GM20431 (cell line): ENCODE data around the gene CHD9.

ENCODE experiments used
- in situ Hi-C: fragments of 300-500 bp; cut with MseI, MboI; formaldehyde crosslinking; loops from one replicate; pipeline ENCODE4 v1.15.0; 2020; ENCODE audit warnings: low sequenced_read_pairs; ENCODE audit not compliant: unreplicated experiment

Gene CHD9

DNA sequence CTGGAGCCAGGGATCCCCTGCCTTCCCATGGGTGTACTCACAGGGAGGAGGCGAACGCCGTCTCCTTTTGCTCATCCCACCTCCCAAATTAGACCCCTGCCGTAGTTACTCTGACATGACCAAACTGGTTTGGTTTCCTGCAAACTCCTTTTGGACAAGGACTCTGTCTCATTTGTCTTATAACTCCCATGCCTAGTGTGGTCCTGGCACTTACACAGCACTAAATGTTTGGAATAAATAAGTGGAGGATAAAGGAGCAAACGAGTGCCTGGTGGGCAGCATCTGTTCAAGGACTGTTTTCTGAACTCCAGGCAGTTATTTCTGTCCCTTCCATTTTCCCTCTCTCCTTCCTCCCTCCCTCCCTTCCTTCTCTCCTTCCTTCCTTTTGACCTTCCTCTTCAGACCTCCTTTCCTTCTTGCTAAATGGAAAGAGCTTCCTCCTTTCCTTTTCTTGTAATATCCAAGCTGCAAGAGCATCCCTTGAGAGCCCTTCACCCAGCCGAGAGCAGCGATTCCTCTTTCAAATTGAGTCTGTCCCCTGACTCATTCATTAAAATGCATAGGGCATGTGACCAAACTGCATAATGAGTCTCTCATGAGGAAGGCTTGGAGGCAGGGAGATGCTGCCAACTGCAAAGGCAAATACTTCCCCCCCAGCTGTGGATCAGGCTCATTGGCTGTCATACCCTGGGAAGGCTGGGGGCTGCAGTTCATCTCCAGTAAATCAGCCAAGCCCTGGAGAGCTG, 36.8 kb downstream of the CHD9 start:
- in situ Hi-C loops: no loop called here

DNA sequence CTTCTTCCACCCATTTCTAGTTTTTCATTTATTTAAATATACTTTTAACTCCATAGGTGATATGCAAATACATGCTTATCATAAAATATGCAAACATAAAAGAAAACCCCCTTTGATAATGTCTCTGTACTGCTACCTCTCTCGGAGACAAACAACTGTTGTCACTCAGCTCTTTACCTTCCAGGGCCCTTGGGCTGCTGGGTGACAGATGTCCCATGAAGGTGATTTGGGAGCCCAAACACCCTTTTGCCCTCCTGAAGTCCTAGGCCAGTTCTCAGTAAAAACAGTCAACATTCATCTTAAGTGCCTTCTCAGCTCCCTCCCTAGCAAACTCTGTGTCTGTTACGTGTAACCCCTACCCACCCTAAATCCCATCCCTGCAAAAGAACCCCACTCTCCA, 37.5 kb downstream of the CHD9 start:
- in situ Hi-C loops: no loop called here

DNA sequence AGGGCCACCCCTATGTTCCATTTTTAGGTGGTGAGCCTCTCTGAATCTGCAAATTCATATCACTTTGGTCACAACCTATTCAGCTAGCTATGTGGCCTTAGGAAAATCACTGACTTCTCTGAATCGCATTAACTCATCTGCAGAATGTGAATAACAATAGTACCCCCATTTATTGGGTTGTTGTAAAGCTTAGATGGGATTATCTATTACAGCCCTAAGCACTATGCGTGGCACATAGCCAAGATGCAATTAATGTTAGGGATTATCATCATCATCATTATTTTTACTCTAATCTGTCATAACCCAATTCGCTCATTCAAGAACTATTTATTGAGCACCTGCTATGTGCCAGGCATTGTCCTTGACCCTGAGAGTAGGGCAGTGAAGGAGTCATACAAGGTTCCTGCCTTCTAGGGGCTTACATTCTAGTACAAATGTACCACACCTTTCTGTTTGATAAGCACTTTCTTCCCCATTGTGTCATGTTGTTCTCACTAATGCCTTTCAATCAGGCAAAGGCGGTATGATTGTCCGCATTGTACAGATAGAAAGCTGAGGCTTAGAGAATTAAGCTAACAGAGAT, 38.5 kb downstream of the CHD9 start:
- in situ Hi-C loops: no loop called here

DNA sequence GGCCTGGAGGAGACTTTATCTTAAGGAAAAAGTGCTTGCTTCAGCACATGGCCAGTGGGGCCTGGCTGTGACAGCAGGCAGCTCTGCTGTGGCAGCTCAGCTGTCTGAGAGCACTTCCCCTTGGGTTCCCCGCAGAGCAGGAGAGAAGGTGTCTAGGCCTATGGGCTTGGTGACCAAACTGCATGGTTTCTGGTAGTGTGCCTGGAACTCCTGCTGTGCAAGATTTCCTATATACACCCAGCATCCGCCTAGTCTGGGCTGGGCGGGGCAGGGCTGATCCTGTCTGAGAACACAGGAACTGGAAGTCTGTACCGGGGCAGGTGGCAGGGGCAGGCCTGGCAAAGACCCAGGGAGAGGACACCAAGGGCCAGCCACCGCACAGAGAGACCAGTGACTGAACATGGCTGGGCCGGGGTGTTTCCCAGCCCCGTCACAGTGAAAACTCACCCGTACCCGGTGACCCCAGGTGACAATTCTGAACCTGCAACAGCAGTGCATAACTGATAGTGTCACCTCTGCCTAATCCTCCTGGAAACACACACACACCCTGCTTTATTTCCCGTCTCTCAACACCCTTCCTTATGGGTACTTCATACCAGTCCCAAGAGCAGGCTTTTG, 39.3 kb downstream of the CHD9 start:
- in situ Hi-C loops: no loop called here

DNA sequence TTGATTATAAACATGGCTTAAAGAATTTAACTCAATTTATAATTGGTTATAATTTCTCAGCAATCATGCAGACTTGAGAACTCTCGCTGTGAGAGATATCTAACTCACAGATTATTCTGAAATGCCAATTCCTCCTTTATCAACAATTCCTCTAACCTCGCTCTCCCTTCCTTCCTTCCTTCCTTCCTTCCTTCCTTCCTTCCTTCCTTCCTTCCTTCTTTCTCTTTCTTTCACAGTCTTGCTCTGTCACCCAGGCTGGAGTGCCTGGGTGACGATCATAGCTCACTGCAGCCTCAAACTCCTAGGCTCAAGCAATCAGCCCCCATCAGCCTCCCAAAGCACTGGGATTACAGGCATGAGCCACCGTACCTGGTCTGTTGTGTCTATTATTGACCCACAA, 42.4 kb downstream of the CHD9 start:
- in situ Hi-C loops: no loop called here

DNA sequence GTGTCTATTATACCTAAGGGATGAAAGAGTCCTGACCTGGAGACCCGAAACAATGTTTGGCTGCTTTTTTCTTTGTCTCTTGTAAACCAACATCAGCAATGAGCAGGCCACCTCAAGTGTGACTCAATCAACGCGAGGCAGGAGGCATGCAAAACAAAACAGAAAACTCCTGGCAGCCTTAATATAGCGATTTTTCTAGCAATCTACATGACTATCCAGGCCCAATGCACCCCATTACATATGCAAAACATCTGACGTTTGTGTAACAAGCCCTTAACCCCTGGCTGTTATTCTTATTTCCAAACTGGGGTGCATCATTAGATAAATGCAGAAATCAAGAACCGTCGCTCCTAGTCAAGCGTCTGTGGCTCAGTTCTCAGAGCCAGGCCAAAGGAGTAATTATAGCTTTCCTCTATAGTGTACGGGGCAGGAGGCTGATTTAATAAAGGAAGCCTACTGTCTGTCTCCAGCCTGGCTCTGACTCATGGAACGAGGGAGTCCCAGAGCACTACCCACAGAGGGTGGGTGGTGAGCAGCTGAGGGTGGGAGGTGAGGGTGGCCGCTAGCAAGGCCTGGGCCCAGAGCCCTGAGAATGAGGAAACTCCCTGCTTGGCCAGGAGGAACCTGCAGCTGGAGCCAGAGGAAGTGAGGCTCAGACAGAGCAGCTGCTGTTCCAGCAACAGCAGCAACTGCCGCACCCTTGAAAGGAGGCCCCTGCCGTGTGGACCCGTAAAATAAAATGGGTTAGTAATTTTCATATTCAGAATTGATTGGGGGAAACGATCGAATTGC, 43.9 kb downstream of the CHD9 start:
- in situ Hi-C loops: no loop called here

DNA sequence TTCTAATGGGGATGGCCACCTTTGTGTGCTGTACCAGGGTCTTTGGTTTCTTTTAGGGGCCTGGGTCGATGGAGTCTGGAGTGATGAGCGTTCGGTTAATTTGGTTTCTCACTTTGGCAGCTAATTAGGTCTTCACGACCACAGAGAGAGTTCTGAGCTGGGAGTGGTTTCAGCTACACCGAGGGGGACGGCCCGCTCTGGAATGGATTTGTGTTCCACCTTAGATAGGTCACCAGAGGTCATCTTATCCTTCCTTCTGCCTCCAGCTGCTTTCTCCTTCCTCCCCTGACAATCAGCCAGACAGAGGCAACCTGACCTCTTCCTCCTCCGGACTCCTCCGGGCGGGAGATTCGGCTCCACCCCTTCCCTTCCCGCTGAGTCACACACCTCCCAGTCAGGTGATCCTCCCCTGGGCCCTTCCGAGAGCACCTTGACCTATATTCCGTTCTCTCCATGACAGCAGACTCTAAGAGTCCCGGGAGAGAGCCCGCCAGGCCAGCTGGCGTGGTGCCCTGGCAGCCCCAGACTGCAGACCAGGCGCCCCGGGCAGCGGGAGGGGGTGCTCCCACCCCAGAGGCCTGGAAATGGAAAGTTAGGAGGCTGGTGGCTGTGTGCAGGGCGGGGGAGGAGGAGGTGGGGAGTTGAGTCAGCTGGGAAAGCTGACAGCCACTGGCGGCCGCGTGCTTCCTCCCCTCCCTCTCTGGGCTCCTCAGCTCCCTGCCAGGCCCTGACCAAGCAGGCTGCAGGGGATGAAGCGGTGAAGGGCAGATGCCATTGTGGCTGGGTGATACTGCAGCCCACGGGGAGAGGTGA, 44.7 kb downstream of the CHD9 start:
- in situ Hi-C loops: no loop called here

DNA sequence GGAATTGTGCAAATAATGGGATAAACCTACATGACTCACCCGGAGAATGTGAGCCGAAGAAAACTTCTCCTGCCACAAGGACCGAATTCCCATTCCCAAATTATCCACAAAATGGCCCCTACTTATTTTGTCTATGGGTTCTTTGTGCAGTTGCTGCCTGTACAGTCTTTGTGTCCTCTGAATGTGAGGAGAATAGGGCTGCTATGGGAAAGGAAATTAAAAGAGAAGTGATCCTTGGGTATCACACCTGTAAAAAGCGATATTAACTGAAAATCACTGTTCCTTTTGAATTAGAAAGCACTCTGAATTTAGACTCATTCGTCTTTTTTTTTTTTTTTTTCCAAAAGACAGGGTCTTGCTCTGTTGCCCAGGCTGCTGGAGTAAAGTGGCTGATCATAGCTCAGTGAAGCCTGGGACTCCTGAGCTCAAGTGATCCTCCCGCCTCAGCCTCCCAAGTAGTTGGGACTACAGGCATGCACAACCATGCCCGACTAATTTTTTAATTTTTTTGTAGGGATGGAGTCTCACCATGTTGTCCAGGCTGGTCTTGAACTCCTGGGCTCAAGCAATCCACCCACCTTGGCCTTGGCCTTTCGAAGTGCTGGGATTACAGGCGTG, 45.4 kb downstream of the CHD9 start:
- in situ Hi-C loops: no loop called here

DNA sequence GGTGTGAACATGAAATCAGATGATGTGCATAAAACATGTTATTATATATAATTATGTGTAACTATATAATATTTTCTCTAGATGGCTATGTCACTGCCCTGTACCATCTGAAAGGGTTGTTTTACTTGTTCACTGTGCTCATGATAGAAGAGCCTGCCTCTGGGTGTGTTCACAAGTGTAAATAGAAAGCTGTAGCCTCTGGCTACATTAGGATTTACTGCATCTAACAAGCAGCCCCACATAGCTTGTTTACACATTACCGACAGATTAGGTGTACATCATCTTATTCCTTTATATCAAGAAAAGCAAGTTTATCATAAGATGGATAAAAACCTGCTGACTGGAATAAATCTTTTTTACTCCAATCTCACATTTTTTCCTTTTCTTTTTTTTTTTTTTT, 46.1 kb downstream of the CHD9 start:
- in situ Hi-C loops: no loop called here

DNA sequence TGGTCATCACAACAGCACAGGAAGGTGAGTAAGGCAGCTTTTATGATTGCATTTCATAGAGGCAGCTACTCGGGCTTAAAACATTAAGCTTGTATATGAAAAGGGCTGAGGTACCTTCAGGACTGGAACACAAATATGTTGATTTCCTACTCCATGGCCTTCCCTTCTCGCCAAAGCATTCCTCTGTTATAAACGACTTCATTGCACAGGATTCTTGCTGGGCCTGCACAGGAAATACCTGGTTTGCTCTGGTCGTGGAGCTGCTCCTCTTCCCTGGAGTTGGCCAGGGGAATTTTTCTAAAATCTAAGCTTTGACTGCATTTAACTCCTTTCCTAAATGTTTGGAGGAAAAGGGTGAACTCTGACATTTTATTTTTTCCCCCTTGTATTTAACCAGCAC, 49.0 kb downstream of the CHD9 start:
- in situ Hi-C loops: no loop called here

DNA sequence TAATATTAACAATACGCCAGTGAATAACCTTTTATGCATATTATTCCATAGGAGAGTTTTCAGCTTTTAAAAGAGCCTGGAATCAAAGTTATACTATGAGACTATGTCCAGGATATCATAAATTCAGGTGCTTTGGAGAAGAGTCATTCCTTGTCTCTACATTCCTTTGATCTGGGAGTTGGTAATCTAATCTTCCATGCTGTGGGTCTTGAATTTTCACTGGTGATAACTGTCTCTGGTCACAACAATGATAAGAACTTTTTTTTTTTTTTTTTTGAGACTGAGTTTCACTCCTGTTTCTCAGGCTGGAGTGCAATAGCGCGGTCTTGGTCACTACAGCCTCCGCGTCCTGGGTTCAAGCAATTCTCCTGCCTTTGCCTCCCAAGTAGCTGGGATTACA, 50.8 kb downstream of the CHD9 start:
- in situ Hi-C loops: no loop called here

DNA sequence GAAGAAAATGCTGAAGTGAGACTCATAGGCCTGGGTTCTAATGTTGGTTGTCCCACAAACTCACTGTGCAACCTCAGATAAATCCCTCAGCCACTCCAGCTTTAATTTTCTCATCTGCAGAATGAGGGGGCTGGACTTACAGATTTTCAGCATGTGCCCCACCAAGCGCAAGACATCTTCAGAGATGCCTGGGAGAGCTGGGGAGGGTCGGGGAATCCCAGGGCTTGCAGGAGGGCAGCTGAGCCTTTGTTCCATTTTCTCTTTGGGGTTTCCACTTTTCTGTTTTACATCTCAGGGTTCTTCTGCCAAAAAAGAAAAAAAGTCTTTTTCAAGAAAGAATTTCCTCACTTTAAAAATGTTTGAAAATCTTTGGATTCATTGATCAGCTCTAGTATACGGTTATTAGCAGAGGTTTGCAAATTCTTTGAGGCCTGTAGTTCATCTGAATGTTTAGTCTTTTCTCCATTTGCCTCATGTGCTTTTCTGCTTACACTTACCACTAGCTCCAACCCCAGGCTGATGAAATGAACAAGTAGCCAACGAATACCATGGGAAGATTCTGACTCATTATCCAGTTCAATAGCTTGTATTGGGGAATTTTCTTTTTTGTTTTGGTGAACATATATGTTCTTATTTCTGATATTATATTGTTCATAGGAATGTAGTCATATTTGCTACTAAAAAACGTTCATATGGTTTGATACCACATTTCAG, 56.4 kb downstream of the CHD9 start:
- in situ Hi-C loops: no loop called here

DNA sequence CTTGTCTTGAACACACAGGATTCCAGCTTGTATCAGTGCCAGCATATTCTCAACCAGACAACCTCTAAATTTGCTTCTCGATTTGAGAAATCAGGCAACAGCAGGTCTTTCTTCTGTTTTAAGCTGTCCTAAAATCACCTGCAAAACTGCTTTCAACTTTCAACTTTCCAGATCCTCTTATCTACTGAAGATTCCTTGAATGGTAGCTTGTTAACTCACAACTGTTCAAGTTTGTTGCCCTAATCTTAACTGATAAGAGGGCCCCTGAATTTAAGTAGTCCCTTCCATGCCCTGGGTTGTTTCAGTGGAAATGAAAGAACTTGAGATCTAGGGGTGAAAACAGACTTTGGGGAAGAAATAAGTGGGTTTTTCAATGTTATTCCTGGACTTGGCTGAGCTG, 57.2 kb downstream of the CHD9 start:
- in situ Hi-C loops: no loop called here

DNA sequence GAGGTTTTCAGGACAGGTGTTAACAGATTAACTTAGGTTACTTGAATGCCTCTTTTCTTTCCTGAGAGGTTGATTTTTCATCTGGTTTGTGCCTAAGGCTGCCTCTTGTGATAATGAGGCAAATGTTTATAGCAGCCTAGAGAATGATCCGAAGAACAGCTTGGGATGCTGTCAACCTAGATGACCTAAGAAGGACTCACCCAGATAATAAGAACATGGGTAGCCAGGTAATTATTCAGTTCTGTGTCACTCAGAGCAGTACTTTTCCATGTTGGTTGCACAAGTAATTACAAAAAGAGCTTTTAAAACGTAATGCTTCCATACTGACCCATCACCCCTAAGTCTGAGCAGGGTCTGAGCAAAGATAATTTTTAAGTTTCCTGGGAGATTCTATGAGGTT, 60.3 kb downstream of the CHD9 start:
- in situ Hi-C loops: no loop called here

DNA sequence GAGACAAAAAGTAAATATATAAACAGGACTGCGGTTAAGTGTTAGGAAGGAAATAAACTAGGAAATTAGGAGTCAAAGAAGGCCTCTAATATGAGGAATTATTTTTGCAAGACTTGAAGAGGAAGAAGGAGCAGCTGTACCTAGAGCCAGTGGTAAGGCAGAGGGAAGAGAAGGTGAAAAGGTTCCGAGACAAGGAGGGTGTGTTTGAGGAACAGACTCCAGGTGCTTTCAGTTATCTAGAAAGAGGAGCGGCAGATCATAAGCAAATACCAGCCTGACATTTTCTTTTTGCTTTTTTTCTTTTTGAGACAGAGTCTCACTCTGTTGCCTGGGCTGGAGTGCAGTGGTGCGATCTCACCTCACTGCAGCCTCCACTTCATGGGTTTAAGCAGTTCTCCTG, 61.0 kb downstream of the CHD9 start:
- in situ Hi-C loops: no loop called here

DNA sequence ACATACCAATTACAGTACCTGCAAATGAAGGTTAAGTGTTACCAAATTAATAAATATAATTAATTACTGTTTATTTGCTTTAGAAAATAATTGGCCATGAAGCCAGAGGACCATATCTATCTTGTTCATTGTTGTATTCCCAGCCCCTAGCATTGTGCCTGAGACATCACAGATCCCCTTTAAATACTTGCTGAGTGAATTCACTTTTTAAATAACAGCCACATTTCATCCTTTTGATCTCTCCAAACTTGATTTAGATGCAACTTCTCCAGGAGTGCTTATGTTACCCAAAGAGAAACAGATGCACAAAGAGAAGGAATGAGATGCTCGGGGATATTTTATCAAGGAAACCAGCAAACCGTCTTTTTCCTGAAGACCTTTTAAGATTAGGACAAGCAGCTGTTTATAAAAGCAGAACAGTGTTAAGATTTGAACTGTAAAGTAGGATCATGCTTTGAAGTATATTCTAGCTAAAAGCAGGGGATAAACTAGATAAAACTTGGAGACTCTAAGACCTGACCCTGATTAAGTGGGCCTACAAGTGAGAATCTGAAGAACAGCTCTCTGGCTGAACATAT, 66.3 kb downstream of the CHD9 start:
- in situ Hi-C loops: no loop called here

DNA sequence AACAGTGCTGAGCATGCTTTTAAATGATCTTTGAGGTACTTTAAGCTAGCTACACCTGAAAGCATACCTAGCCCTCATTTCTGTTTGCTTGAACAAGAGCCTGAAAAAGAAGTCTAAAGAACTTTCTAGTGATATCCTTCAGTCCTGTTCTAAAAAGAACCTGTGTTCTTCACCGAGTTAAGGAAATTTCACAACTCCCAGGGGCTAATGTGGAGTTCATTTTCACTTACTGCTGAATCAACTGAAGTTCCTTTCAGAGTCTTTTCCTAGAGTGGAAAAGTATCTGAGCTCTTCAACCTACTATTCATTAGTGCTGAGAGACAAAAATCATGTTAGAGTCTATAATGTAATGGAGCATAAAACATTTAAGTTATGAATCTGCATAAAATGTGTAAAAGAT, 66.9 kb downstream of the CHD9 start:
- in situ Hi-C loops: no loop called here

DNA sequence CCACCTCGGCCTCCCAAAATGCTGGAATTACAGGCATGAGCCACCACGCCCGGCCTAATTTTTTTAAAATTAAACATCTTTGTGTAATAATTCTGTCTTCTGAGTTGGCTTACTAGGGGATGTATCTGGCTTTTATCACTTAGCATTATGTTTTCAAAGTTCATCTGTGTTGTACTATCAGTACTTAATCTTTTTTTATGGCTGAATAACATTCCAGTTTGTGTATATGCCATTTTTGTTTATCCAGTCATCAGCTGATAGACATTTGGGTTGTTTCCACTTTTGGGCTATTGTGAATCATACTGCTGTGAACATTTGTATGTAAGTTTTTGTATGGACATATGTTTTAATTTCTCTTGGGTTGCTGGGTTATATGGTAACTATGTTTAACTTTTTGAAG, 69.0 kb downstream of the CHD9 start:
- in situ Hi-C loops: no loop called here

DNA sequence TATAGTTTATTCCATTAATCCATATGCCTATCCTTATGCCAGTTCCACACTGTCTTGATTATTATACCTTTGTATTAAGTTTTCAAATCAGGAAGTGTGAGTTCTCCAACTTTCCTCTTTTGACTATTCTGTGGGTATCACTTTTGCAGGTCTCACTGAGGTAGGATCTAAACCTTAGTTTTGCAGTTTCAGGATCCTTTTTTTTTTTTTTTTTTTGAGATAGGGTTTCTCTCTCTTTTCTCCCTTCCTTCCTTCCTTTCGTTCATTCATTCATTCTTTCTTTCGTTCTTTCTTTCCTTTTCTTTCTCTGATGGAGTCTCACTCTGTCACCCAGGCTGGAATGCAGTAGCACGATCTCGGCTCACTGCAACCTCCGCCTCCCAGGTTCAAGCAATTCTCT, 71.6 kb downstream of the CHD9 start:
- in situ Hi-C loops: no loop called here
